T47D (cell line): ENCODE data around the gene ACO2.
"Not testable (repeated sequence)": the region's sequence is repeated elsewhere in the genome, so short reads cannot be mapped to it uniquely, and the experiment has no call there.

Source experiments
- DNase-seq, 2 experiments: peaks; one replicate each; pipeline versions ENCODE4 v3.0.0 to v3.0.0-alpha.2; 2011 to 2012; ENCODE audit warnings: low read depth in 1 of 2, low spot score in 1 of 2
- JUND ChIP-seq: IDR thresholded peaks from 2 replicates; pipeline ENCODE4 v1.6.1; 2012; ENCODE audit warnings: low read depth
- in situ Hi-C: cut with HindIII; loops from 2 replicates; pipeline ENCODE4 v1.10.0; 2016; ENCODE audit warnings: low sequenced_read_pairs, low pct_unique_long_range_greater_than_20kb

ACO2 gene

DNA sequence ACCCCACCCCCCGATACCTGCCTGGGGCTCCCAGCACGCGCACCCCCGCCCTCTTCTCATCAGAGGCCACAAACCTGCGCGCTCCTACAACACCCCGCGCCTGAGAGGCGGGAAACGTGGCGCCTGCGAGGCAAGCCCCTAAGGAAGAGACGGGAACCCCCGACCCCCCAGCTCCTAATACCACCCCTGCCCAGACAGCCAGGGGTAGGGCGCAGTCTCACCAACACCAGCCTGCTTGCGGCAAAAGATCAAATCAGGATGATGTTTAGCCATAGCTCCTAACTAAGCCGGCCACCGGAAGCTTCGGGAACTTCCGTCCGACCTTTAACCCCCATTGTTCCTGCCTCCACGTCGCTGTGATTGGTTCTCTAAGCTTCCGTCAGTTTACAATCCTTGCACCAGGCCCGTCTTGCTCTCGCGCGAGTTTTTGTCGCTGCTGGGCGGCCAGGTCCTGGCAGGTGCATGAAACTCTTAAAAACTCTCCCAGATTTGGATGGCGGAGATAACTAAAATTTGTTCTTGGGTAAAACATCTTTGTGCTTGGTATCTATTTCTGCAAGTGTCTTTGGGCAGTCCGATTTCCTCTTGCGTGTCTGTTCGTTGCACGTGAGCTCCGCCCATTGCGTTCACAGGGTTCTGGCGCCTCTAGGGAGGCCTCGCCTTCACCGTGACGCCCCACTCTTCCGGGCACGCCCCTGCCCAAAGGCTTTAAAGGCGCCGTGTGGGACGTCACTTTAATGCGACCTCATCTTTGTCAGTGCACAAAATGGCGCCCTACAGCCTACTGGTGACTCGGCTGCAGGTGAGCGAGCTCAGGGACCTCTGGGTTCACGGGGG is at the start of gene ACO2, which contains the start of gene PHF5A:
ACO2 (plus strand) TSS at position 737 of the 837 bp plus-strand sequence; CDS start at position 767, 30 bp downstream.
PHF5A (minus strand) TSS at position 312 of the 837 bp plus-strand sequence; CDS start at position 273, 39 bp downstream.
- no peak for TF ChIP-seq JUND
- peak; percentile 72 to 97 for DNase-seq
- in situ Hi-C loops: no loop called here

DNA sequence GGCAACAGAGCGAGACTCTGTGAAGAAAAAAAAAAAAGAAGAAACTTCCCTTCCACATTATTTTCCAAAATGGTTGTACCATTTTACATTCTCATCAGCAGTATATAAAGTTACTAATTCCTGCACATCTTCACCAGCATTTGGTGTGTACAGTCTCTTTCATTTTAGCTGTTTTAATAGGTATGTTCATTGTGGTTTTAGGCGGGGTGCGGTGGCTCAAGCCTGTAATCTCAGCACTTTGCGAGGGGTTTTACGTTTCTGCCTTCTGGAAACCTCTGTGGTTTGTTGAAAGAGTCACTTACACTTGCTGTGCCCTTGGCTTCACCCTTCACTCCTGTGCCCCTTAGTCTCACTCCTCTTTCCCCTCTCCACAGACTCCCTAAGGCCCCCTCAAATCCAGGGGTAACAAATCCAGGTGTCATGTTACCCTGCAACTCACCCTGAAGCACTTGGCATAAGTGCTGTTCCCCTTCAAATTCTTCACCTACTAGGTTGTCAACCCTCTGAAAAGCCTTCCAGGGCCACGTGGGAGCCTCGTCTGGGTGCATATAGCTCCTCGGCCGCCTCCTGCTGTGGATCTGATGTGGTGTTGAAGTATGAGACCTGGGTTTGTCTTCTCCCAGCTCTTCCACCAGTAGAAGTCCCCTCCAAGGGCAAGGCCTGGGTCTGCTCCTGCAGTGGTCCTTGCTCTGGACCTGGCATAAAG is 43.1 kb upstream of the ACO2 start:
- no peak for DNase-seq
- TF ChIP-seq JUND: no peak
- in situ Hi-C loops: no loop called here

DNA sequence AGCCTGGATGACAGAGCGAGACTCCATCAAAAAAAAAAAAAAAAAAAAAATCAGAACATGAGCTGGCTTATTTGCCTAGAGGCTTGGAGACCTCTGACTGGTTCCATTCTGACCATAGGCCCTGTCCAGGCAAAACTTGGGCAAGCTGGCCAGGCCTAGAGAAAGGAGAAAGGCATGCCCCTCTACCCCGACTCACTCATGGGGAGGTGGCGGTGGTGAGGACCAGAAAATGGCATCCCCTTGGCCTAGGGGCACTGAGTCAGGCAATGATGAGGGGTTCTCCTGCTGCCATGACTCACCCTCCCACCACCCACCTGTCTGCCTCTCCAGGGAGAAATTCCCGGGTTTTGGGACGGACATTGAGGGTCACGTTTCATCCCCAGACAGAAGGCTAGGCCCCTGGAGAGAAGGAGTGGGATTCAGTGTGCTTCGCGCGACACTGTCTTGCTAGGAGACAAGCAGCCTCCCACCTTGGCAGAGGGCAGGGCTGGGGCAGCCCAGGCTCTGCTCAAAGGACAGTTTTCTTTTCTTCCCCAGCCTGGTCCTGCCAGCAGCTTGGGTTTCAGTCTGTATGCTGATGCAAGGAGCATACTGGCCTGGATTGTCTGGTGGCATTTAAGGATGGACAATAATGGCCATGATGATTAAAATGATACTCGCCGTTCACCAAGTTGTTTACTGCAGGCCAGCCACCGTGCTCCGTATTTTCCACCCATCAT is 39.5 kb upstream of the ACO2 start:
- TF ChIP-seq JUND: no peak
- in situ Hi-C loops: no loop called here
- DNase-seq: no peak

DNA sequence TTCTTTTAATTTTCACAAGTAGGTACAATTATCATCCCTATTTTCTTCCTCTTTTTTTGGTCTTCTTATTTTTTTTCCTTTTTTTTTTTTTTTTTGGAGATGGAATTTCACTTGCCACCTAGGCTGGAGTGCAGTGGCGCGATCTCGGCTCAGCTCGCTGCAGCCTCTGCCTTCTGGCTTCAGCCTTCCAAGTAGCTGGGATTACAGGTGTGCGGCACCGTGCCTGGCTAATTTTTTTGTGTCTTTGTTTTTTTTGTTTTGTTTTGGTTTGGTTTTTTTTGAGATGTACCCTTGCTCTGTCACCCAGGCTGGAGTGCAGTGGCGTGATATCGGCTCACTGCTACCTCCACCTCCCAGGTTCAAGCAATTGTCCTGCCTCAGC is 39.0 kb upstream of the ACO2 start:
- in situ Hi-C loops: no loop called here
- no peak for DNase-seq
- no peak for TF ChIP-seq JUND

DNA sequence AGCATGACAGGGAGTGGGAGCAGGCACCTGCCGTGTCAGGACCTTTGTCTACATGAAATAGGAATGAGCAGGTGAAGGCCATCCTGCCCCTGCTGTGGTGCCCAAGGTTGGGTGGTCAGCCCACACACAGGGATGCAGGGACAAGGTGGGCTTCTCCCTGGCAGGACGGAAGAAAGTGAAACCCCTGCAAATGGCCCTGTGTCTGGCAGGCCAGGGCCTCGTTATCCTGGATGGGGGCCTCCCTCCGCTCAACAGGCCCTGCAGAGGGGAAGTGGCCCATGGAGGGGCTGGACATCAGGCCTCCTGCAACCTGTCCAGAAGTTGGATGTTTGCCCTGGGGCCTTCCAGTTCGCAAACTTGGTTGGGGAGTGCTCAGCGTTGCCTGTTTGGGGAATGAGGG is 37.3 kb upstream of the ACO2 start:
- in situ Hi-C loops: no loop called here
- DNase-seq: no peak
- no peak for TF ChIP-seq JUND

DNA sequence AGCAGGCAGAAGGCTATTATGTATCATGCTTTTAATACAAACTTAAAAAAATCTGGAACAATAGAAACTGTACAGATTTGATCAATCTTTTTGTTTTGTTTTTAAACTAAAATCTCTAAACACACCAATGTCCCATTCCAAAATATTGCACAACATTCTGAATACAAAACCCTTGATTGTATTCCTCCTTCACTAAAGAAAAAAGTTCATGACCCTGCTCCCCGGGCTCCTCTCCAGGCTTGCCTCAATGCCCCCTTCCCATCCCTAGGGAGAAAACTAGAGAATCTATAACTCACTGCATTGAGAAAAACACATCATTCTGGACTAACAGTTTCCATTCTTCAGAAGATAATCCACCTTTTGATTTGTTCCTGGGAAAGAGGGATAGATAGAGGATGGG is 35.4 kb upstream of the ACO2 start:
- DNase-seq, in situ Hi-C loops: not testable (repeated sequence)

DNA sequence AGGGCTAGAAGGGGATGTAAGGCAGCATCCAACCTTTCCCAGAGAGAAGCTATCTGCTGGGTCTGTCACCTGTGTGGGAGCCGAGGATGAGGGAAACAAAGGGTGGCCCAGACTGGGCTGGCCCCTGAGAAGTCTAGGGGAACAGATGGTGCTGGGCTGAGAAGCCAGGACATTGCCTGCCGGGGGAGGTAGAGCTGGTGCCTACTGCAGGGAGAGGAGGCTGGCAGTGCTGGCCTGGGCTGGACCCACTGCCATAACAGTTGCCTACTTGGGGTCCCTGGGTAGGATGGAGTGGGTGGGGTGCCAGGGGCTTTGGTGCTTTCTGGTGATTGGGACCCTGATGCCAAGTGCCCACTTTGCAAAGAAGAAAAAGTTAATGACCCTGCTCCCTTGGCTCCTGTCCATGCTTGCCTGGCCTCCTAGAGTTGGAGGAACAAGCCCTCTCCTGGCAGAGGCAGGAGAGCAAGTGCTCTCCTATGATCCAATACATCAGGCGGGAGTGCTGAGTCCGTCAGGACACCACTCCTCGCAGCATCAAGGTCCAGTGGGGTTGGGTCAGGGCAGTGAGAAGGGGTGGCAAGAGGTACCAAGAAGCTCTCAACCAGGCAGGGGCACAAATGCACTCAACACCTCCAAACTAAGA is 34.4 kb upstream of the ACO2 start:
- in situ Hi-C loops, DNase-seq: not testable (repeated sequence)

DNA sequence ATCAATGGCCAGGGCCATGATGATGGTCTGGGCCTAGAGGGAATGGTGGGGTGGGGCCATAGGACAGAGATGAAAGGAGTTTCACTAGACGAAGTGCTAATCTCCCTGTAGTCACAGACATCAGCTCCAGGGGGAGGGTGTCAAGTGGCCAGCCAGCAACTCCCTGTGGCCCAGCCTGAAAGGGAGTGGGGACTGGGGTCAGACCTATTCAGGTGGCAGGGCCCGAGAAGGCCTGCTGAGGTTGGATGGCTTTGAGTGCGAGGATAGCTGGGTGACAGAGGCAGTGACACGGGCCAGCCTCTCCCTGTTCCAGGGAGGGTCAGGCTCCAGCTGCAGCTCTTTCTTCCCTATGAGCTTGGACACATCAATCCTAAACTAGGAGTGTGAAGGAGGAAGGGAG is 33.4 kb upstream of the ACO2 start:
- in situ Hi-C loops: no loop called here
- no peak for DNase-seq
- TF ChIP-seq JUND: no peak

DNA sequence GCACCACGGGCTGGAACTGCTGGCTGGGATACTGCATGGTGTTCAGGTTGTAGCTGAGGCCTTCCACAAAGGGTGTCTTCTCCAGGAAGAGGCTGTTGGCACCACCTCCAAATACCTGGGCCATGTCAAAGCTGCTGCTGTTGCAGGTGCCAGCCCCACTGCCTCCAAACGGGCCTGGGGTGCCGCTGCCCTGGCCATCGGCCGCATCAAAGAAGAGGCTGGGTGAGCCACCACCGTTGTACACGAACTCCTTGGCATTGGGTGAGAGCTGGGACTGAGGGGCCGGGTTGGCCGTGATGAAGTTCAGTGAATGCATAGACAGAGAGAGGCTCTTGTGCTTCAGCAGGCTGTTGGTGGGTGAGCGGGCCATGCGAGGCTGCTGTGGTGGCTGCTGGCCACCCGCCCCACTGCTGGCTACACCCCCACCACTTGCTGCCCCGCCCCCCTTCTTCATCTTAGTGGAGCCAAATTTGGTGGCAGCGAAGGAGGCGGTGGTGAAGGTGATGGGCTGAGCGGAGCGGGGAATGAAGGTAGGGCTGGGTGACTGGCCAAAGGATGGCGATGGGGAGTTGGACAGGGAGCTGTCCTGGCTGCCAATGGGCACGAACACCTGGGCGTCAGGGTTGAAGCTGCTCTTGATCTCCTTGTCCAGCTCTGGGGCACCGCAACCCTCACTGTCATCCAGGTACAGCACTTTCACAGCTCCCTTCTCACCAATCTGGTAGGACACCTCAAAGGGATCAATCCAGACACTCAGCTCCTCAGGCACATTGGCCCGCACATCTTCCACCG is 32.4 kb upstream of the ACO2 start:
- DNase-seq: no peak
- in situ Hi-C loops: no loop called here

DNA sequence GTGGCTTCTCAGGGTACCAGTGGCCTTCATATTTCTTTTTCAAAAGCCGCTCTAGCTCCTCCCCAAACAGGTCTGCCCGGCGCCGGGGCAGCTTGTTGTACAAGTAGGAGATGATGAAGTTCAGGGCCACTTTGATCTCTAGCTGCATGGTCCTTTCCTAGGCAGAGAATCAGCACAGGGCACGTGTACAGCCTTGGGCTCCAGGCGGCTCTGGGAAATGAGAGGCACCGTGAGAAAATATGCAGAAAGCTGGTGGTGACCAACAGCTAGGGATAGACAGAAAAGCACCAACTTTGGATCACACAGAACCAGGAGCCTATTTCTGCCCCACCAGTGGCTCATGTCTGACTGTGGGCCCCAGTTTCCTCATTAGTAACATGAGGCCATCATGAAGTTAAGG is 31.7 kb upstream of the ACO2 start:
- no peak for DNase-seq
- TF ChIP-seq JUND: no peak
- in situ Hi-C loops: no loop called here

More for the DNA sequence above, 32.4 kb upstream of the ACO2 start:
- TF ChIP-seq JUND: no peak

DNA sequence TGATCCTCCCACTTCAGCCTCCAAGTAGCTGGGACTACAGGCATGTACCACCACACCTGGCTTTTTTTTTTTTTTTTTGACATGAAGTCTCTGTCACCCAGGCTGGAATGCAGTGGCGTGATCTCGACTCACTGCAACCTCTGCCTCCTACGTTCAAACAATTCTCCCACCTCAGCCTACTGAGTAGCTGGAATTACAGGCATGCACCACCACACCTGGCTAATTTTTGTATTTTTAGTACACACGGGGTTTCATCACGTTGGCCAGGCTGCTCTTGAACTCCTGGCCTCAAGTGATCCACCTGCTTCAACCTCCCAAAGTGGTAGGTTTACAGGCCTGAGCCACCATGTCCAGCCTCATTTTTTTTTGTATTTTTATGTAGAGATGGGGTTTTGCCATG is 28.4 kb upstream of the ACO2 start:
- DNase-seq, in situ Hi-C loops: not testable (repeated sequence)
